RCC 7860 (cell line): ENCODE results near the gene LRFN5.
A peak's percentile ranks its signal among the peaks of the same experiment; 100 is the strongest.
"Not testable (repeated sequence)": the region's sequence is repeated elsewhere in the genome, so short reads cannot be mapped to it uniquely, and the experiment has no call there.

Source experiments
- DNase-seq: peaks from one replicate; pipeline ENCODE4 v3.0.0-alpha.2; 2015; ENCODE audit warnings: low spot score
- FAIRE-seq: peaks from 2 replicates; lab custom pipeline; 2012; peaks lifted over from hg19 to GRCh38; lab: Jason Lieb, UNC

Gene LRFN5

GRCh38 chr14:41636492-41637392, 30.1 kb downstream of the LRFN5 start:
- FAIRE-seq (no peak), DNase-seq (peak; percentile 13)

- DNase-seq (no peak), FAIRE-seq (no peak)
Observed at GRCh38 chr14:41641690-41642089, 35.0 kb downstream of the LRFN5 start.

- FAIRE-seq (no peak), DNase-seq (no peak)
Observed at GRCh38 chr14:41642367-41642766, 35.7 kb downstream of the LRFN5 start.

GRCh38 chr14:41642789-41643188, 36.1 kb downstream of the LRFN5 start:
- FAIRE-seq = no peak
- DNase-seq = no peak

GRCh38 chr14:41644606-41645005, 37.9 kb downstream of the LRFN5 start:
- DNase-seq (no peak), FAIRE-seq (no peak)

GRCh38 chr14:41650802-41651201, 44.1 kb downstream of the LRFN5 start:
- DNase-seq = no peak
- FAIRE-seq = no peak

- FAIRE-seq (no peak), DNase-seq (no peak)
Observed at GRCh38 chr14:41654196-41654595, 47.5 kb downstream of the LRFN5 start.

GRCh38 chr14:41662780-41663472, 56.2 kb downstream of the LRFN5 start:
- DNase-seq (no peak), FAIRE-seq (no peak)

GRCh38 chr14:41663473-41663850, 56.8 kb downstream of the LRFN5 start:
- FAIRE-seq = no peak
- no peak for DNase-seq

- no peak for FAIRE-seq
- DNase-seq = no peak
Observed at GRCh38 chr14:41666301-41666700, 59.6 kb downstream of the LRFN5 start.

- no peak for FAIRE-seq
- DNase-seq = no peak
Observed at GRCh38 chr14:41668356-41668755, 61.7 kb downstream of the LRFN5 start.

GRCh38 chr14:41673601-41674000, 66.9 kb downstream of the LRFN5 start:
- FAIRE-seq, DNase-seq: not testable (repeated sequence)

- FAIRE-seq, DNase-seq: not testable (repeated sequence)
Observed at GRCh38 chr14:41674511-41674971, 67.9 kb downstream of the LRFN5 start.

GRCh38 chr14:41699486-41699885, 92.8 kb downstream of the LRFN5 start:
- FAIRE-seq (no peak), DNase-seq (no peak)

GRCh38 chr14:41718477-41719166, 111.9 kb downstream of the LRFN5 start:
- no peak for FAIRE-seq
- DNase-seq = no peak

GRCh38 chr14:41739203-41739602, 132.5 kb downstream of the LRFN5 start:
- no peak for DNase-seq
- no peak for FAIRE-seq

GRCh38 chr14:41743140-41743539, 136.5 kb downstream of the LRFN5 start:
- DNase-seq (no peak), FAIRE-seq (no peak)

- FAIRE-seq = no peak
- peak; percentile 4 for DNase-seq
Observed at GRCh38 chr14:41749429-41749828, 142.8 kb downstream of the LRFN5 start.

- not testable (repeated sequence) for FAIRE-seq
Observed at GRCh38 chr14:41750575-41750974, 143.9 kb downstream of the LRFN5 start.

GRCh38 chr14:41758011-41758665, 151.5 kb downstream of the LRFN5 start:
- FAIRE-seq (no peak), DNase-seq (no peak)

More at GRCh38 chr14:41750575-41750974, 143.9 kb downstream of the LRFN5 start:
- not testable (repeated sequence) for DNase-seq

- DNase-seq (no peak), FAIRE-seq (no peak)
Observed at GRCh38 chr14:41761204-41761603, 154.5 kb downstream of the LRFN5 start.
